Femur (tissue), 1 donor: ENCODE results near the gene PCDH9.
A peak's percentile ranks its signal among the peaks of the same experiment; 100 is the strongest.

Experiments used
- DNase-seq: peaks from one replicate; pipeline ENCODE4 v3.0.0-alpha.2; 2017

PCDH9 gene

GRCh38 chr13:66551128-66551527 lies 679.0 kb downstream of the PCDH9 start:
- no peak for DNase-seq

GRCh38 chr13:66547685-66548084 lies 682.5 kb downstream of the PCDH9 start:
- no peak for DNase-seq

GRCh38 chr13:66546534-66547379 lies 683.4 kb downstream of the PCDH9 start:
- no peak for DNase-seq

- DNase-seq = no peak
Observed at GRCh38 chr13:66543780-66544179, 686.4 kb downstream of the PCDH9 start.

GRCh38 chr13:66537417-66537816 lies 692.7 kb downstream of the PCDH9 start:
- DNase-seq = no peak

- no peak for DNase-seq
Observed at GRCh38 chr13:66536746-66537145, 693.4 kb downstream of the PCDH9 start.

GRCh38 chr13:66534561-66534960 lies 695.6 kb downstream of the PCDH9 start:
- no peak for DNase-seq

- DNase-seq = peak; percentile 32
Observed at GRCh38 chr13:66532845-66533244, 697.3 kb downstream of the PCDH9 start.

GRCh38 chr13:66532146-66532545 lies 698.0 kb downstream of the PCDH9 start:
- no peak for DNase-seq

GRCh38 chr13:66530686-66531085 lies 699.5 kb downstream of the PCDH9 start:
- no peak for DNase-seq

GRCh38 chr13:66530158-66530557 lies 700.0 kb downstream of the PCDH9 start:
- DNase-seq = no peak

GRCh38 chr13:66528944-66529576 lies 701.1 kb downstream of the PCDH9 start:
- no peak for DNase-seq

- no peak for DNase-seq
Observed at GRCh38 chr13:66528180-66528579, 702.0 kb downstream of the PCDH9 start.

GRCh38 chr13:66520511-66521355 lies 709.4 kb downstream of the PCDH9 start:
- no peak for DNase-seq

GRCh38 chr13:66519259-66519658 lies 710.9 kb downstream of the PCDH9 start:
- DNase-seq = no peak

GRCh38 chr13:66518068-66518467 lies 712.1 kb downstream of the PCDH9 start:
- DNase-seq = no peak

- no peak for DNase-seq
Observed at GRCh38 chr13:66513728-66514127, 716.4 kb downstream of the PCDH9 start.

- no peak for DNase-seq
Observed at GRCh38 chr13:66509175-66509574, 721.0 kb downstream of the PCDH9 start.

GRCh38 chr13:66508153-66508909 lies 721.8 kb downstream of the PCDH9 start:
- DNase-seq = no peak

- no peak for DNase-seq
Observed at GRCh38 chr13:66506979-66507378, 723.2 kb downstream of the PCDH9 start.

- DNase-seq = no peak
Observed at GRCh38 chr13:66506051-66506777, 723.9 kb downstream of the PCDH9 start.

GRCh38 chr13:66503890-66504289 lies 726.2 kb downstream of the PCDH9 start:
- no peak for DNase-seq
